ENCODE data around the gene FNBP1. TPM values are rescaled to one million over a fixed set of nuclear protein-coding genes. Genes with fewer than 3 reads are reported as not detected.

Gene FNBP1
- total RNA-seq, 1 donor from 2014 or later, result 50.0 TPM

DNA sequence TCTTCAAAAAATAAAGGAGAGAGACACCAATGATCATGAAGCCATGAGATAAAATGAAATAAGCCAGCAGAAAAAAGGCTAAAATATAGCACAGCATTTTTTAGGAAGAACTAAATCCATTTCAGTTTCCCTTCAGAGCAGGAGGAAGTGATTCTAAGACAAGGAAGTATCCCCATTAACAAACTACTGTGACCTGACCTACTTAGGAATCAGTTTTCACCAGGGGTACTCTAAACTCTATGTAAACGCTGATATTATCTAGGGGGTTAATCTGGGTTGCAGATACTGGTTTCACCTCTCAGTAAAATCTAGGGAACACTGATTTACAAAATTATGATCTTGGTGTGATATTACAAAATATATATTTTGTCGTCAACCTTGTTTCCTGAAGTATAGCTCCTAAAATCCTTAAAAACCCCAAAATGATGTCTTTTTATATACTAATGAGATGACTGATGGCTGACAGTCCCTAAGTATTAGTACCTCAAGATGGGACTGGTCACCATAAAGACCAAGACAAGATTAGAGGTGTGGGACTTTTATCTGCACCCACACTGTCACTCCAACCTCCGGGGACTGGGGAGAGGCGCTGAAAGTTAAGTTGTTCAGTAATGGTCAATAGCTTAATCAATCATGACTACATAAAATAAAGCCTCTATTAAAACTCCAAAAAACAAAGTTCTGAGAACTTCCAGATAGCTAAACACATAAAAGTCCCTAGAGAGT lies 2.9 kb upstream of the FNBP1 start:
- DNase-seq, result no peak
- no peaks in the 10 kb centered on the region for H3K9me3 ChIP-seq
- TF ChIP-seq, protein P1, sequence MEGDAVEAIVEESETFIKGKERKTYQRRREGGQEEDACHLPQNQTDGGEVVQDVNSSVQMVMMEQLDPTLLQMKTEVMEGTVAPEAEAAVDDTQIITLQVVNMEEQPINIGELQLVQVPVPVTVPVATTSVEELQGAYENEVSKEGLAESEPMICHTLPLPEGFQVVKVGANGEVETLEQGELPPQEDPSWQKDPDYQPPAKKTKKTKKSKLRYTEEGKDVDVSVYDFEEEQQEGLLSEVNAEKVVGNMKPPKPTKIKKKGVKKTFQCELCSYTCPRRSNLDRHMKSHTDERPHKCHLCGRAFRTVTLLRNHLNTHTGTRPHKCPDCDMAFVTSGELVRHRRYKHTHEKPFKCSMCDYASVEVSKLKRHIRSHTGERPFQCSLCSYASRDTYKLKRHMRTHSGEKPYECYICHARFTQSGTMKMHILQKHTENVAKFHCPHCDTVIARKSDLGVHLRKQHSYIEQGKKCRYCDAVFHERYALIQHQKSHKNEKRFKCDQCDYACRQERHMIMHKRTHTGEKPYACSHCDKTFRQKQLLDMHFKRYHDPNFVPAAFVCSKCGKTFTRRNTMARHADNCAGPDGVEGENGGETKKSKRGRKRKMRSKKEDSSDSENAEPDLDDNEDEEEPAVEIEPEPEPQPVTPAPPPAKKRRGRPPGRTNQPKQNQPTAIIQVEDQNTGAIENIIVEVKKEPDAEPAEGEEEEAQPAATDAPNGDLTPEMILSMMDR (IDR thresholded peaks at IDR 0.05), result no peak

DNA sequence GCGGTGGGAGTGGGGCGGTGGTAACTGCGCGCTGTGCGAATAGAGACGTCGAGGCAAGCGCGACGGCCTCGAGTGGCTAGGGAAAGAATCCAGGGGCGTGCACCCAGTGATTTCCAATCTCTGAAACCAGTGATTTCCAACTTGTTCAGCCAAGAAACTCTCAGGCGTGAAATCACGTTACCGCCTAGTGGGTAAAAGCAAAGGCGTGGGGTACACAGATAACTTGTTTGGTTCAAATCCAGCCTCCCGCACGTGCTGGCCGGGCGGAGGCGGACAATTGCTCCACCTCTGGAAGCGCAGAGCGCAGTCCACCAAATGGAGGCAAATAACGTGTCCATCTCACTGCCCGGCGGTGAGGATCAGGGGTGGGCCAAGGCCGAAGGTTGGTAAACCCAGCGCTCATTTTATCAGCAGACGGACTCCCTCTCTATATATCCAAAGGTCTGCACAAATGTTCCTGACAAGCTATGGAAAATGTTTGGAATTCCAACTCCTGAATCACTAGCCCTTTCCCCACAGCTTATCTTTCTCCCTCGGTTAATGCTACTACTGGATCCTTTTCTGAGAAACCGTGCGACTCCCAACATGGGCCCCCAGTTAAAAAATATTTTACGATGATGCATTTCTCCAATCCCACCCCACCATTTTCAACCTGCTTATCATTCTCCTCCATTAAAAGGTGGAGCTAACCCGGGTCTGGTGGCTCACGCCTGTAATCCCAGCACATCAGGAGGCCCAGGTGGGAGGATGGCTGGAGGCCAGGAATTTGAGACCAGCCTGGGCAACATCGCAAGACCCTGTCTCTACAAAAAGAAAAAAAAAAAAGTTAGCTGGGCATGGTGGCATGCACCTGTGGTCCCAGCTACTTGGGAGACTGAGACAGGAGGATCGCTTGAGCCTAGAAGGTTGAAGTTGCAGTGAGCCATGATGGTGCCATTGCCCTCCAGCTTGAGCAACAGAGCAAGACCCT lies 950 bp upstream of the FNBP1 start:
- Histone ChIP-seq H3K9me3 (no peaks in the 10 kb centered on the region), H3K36me3 (no peaks in the 10 kb centered on the region), H3K4me3 (peak overlapping the region; percentile 81), H3K27ac (peak overlapping the region; percentile 89), H3K27me3 (no peaks in the 10 kb centered on the region), H3K4me1 (peaks cover 40% of the 10 kb centered on the region)
- peak; percentile 7 for ATAC-seq
- no peak for DNase-seq
- TF ChIP-seq, protein P1 (IDR thresholded peaks at IDR 0.05), result no peak
- intact Hi-C loops (cut with DNase I), result loop anchor here (10.0 kb wide), 1 partner anchor 159 kb away; no protein-coding TSS in a partner anchor

More for the DNA sequence above, 2.9 kb upstream of the FNBP1 start:
- Histone ChIP-seq H3K27ac (peak overlapping the region; percentile 89), H3K36me3 (no peaks in the 10 kb centered on the region), H3K4me3 (no peak overlapping the region), H3K27me3 (no peaks in the 10 kb centered on the region), H3K4me1 (peaks cover 27% of the 10 kb centered on the region)
- no peak for ATAC-seq
- intact Hi-C loops (cut with DNase I), result loop anchor here (10.0 kb wide), 1 partner anchor 161 kb away; no protein-coding TSS in a partner anchor

DNA sequence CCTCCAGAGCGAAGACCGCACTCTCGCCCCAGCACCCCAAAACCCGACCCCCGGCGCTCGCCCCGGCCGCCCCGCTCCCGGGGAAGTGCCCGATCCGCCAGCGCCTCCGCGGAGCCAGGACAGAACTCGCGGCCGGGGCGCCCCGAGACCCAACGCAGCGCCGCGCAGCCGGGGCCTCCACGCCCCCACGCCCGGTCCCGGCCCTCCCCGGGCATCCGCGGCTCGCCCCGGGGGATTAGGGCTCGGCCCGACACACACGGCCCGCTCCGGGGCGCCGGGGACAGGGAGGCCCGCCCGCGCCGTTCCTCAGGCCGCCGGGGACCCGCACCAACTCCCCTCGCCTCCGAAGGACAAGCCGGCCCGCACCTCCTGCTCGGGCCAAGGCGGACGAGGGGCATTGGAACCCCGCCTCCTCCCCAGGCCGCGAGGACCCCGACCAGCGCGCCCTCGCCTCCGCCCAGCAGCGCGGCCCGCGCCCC lies 544 bp downstream of the FNBP1 start:
- peaks cover 41% of the 10 kb centered on the region for H3K4me1 ChIP-seq

DNA sequence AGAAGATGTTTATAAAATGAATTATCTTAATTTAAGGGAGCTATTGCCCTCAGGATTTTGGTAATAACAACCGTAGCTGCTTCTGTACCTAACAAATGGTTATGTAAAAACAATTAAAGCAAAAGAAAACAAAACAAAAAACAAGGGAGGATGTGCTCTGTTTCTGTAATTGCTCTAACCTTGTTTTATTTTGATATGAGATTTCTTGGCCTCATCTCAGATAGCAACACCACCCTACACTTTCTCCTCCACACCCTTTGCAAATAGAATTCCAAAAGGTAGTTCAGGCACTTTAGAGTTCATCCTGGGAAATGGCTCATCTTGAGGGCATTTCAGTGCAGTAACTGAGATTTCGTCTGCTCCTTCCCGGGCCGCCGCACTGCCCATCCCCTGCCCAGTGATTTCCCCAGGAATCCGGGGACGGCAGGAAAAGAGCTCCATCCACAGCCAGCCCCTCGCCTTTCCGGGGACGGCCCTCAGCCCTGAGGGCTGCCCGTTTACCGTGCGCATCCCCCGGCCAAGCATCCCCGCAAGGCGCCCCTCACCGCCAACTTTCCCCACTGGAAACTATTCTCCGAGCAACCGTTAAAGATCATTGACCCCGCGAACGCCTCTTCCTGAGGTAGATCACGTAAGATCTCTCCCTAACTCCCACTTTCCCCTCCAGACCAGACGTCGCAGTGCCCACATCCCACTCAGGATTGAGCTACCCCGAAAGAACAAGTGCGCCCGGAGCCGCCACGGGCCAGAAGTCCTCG lies 1.2 kb downstream of the FNBP1 start:
- DNase-seq (no peak), ATAC-seq (no peak)
- intact Hi-C loops (cut with DNase I), result loop anchor here (10.0 kb wide), 1 partner anchor 157 kb away; no protein-coding TSS in a partner anchor
- Histone ChIP-seq H3K9me3 (no peaks in the 10 kb centered on the region), H3K27ac (peak overlapping the region; percentile 89), H3K4me1 (peaks cover 47% of the 10 kb centered on the region), H3K36me3 (no peaks in the 10 kb centered on the region), H3K4me3 (peak overlapping the region; percentile 81), H3K27me3 (no peaks in the 10 kb centered on the region)
- TF ChIP-seq, protein P1 (IDR thresholded peaks at IDR 0.05), result no peak

More for the DNA sequence above, 544 bp downstream of the FNBP1 start:
- ATAC-seq (peak; percentile 63), DNase-seq (peak; percentile 76)
- Histone ChIP-seq H3K36me3 (no peaks in the 10 kb centered on the region), H3K4me3 (peak overlapping the region; percentile 81), H3K27ac (peak overlapping the region; percentile 89), H3K9me3 (no peaks in the 10 kb centered on the region), H3K27me3 (no peaks in the 10 kb centered on the region)
- intact Hi-C loops (cut with DNase I), result loop anchor here (10.0 kb wide), 1 partner anchor 158 kb away; no protein-coding TSS in a partner anchor
- TF ChIP-seq, protein P1 (IDR thresholded peaks at IDR 0.05), result no peak

Measured in upper lobe of right lung (tissue), 1 donor.